SK-N-SH (cell line): ENCODE measurements around the gene MTA2.

Source experiments
- EP300 ChIP-seq, 2 experiments: IDR thresholded peaks; 2 replicates each; pipeline versions ENCODE4 v1.4.0 to v1.6.1; 2012; ENCODE audit warnings: borderline replicate concordance in 1 of 2, low read depth in 1 of 2, low read length in 1 of 2
- GATA2 ChIP-seq: sonication (generic); formaldehyde crosslinking; IDR thresholded peaks from 2 replicates; pipeline ENCODE4 v1.5.0; 2020; ENCODE audit warnings: mild to moderate bottlenecking, missing genetic modification reagents
- JUND ChIP-seq: IDR thresholded peaks from 2 replicates; pipeline ENCODE4 v1.4.0; 2012
- POLR2AphosphoS5 ChIP-seq: IDR thresholded peaks from 2 replicates; pipeline ENCODE4 v1.6.1; 2012; ENCODE audit warnings: low read depth, low read length
- RAD21 ChIP-seq: IDR thresholded peaks from 2 replicates; pipeline ENCODE4 v1.6.1; 2012; ENCODE audit warnings: mild to moderate bottlenecking, low read length
- RCOR1 ChIP-seq: fragments of 150-350 bp; IDR thresholded peaks from 2 replicates; pipeline ENCODE4 v1.6.1; 2017; ENCODE audit warnings: antibody characterized with exemption, low read length
- SMC3 ChIP-seq: IDR thresholded peaks from 2 replicates; pipeline ENCODE4 v1.6.1; 2012; ENCODE audit warnings: low read depth, low read length, improper control_type of control experiment
- TAF1 ChIP-seq: IDR thresholded peaks from 2 replicates; pipeline ENCODE4 v1.6.1; 2012; ENCODE audit warnings: low read depth, mild to moderate bottlenecking, low read length, moderate library complexity, borderline replicate concordance
- TF ChIP-seq, protein P1 (sequence below): fragments of 200-600 bp; sonication (generic); IDR thresholded peaks from 2 replicates; pipeline ENCODE4 v1.6.1; 2017; ENCODE audit warnings: antibody characterized with exemption, mild to moderate bottlenecking, moderate library complexity
- TF ChIP-seq, protein P2 (sequence below): IDR thresholded peaks from 2 replicates; pipeline ENCODE4 v1.4.0; 2012; ENCODE audit warnings: low read depth
- TF ChIP-seq, protein P3 (sequence below): IDR thresholded peaks from 2 replicates; pipeline ENCODE4 v1.4.0; 2012; ENCODE audit warnings: low read depth, borderline replicate concordance
- TF ChIP-seq, protein P4 (sequence below): IDR thresholded peaks from 2 replicates; pipeline ENCODE4 v1.6.1; 2012; ENCODE audit warnings: mild to moderate bottlenecking, low read depth, low read length, moderate library complexity

DNA sequence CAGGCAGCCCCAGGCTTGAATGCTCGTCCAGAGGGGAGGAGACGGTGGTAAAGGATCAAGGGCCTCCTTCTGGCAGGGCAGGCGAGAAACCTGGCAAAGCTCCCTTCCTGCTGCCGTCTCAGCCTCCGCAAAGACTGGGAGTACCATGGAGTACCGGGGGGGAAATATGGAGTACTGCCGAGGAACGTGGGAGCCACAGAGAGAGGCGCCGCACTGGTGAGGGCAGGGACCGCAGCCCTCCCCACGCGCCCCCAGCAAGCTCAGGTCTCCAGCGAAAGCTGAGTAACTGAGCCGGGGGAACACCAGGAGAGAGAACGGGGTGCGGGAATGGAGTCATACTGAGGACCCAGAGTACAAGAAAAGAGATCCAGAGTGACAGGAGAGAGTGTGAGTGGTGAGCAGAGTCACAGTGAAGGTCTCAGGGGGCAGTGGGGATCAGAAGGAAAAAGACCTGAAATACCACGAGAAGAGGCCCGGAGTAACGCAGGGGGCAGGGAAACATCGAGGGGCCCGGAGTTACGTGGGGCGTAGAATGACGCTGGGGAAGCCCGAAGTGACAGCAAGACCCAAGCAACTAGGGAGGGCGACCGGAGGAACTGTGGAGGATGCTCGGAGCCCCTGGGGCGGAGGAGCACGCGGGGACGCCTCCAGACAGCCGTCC, 10.2 kb upstream of the MTA2 start:
- TF ChIP-seq POLR2AphosphoS5 (no peak), JUND (no peak), RAD21 (no peak), EP300 (IDR thresholded peaks at IDR 0.05; ENCODE audit: borderline replicate concordance in 1 of 2, low read depth in 1 of 2, low read length in 1 of 2) (no peak), GATA2 (CRISPR knock-in tag) (no peak), SMC3 (no peak), TAF1 (no peak), RCOR1 (no peak)
- TF ChIP-seq, protein P1, sequence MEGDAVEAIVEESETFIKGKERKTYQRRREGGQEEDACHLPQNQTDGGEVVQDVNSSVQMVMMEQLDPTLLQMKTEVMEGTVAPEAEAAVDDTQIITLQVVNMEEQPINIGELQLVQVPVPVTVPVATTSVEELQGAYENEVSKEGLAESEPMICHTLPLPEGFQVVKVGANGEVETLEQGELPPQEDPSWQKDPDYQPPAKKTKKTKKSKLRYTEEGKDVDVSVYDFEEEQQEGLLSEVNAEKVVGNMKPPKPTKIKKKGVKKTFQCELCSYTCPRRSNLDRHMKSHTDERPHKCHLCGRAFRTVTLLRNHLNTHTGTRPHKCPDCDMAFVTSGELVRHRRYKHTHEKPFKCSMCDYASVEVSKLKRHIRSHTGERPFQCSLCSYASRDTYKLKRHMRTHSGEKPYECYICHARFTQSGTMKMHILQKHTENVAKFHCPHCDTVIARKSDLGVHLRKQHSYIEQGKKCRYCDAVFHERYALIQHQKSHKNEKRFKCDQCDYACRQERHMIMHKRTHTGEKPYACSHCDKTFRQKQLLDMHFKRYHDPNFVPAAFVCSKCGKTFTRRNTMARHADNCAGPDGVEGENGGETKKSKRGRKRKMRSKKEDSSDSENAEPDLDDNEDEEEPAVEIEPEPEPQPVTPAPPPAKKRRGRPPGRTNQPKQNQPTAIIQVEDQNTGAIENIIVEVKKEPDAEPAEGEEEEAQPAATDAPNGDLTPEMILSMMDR, result no peak
- TF ChIP-seq, protein P2, sequence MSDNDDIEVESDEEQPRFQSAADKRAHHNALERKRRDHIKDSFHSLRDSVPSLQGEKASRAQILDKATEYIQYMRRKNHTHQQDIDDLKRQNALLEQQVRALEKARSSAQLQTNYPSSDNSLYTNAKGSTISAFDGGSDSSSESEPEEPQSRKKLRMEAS, result peak; percentile 32; the same call in 1 of the 2 replicates
- TF ChIP-seq, protein P3, sequence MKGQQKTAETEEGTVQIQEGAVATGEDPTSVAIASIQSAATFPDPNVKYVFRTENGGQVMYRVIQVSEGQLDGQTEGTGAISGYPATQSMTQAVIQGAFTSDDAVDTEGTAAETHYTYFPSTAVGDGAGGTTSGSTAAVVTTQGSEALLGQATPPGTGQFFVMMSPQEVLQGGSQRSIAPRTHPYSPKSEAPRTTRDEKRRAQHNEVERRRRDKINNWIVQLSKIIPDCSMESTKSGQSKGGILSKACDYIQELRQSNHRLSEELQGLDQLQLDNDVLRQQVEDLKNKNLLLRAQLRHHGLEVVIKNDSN, result no peak
- TF ChIP-seq, protein P4, sequence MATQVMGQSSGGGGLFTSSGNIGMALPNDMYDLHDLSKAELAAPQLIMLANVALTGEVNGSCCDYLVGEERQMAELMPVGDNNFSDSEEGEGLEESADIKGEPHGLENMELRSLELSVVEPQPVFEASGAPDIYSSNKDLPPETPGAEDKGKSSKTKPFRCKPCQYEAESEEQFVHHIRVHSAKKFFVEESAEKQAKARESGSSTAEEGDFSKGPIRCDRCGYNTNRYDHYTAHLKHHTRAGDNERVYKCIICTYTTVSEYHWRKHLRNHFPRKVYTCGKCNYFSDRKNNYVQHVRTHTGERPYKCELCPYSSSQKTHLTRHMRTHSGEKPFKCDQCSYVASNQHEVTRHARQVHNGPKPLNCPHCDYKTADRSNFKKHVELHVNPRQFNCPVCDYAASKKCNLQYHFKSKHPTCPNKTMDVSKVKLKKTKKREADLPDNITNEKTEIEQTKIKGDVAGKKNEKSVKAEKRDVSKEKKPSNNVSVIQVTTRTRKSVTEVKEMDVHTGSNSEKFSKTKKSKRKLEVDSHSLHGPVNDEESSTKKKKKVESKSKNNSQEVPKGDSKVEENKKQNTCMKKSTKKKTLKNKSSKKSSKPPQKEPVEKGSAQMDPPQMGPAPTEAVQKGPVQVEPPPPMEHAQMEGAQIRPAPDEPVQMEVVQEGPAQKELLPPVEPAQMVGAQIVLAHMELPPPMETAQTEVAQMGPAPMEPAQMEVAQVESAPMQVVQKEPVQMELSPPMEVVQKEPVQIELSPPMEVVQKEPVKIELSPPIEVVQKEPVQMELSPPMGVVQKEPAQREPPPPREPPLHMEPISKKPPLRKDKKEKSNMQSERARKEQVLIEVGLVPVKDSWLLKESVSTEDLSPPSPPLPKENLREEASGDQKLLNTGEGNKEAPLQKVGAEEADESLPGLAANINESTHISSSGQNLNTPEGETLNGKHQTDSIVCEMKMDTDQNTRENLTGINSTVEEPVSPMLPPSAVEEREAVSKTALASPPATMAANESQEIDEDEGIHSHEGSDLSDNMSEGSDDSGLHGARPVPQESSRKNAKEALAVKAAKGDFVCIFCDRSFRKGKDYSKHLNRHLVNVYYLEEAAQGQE, result no peak
